ENCODE data around the gene RCAN2. TPM values are rescaled to one million over a fixed set of nuclear protein-coding genes. Genes with fewer than 3 reads are reported as not detected.

The RCAN2 gene
- total RNA-seq, 1 experiment from 2014 or later = 0.05 TPM

DNA sequence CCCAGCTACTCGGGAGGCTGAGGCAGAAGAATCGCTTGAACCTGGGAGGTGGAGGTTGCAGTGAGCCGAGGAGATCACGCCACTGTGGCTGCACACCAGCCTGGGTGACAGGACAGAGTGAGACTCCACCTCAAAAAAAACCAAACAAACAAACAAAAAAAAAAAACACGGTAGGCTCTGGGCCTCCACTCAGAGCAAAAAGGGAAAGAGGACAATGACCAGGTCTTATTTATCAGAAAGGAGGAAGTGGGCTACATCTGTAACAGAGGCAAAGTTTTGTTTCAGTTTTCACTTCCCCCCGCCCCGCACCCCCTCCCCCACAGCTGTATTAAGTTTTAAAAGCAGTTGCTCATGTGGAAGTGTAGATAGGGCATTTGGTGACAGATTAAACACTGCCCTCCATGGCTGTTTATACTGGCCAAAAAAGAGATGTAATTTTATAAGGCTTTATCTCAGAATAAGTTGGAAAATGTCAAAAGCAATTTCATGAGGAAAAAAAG lies 114.6 kb downstream of the RCAN2 start:
- ATAC-seq (no peak), DNase-seq (ENCODE audit: low read depth, low spot score) (no peak)
- H3K36me3 ChIP-seq (ENCODE audit: control insufficient read depth, insufficient read depth, low read length) = no peaks in the 10 kb centered on the region
- H3K27ac ChIP-seq (ENCODE audit: low read length) = no peak overlapping the region
- no peaks in the 10 kb centered on the region for H3K4me1 ChIP-seq (ENCODE audit: control insufficient read depth, insufficient read depth, low read length)
- CTCF ChIA-PET = no interaction called here
- no peaks in the 10 kb centered on the region for H3K9me3 ChIP-seq (ENCODE audit: control insufficient read depth, insufficient read depth, low read depth, low read length)
- TF ChIP-seq, protein P1, sequence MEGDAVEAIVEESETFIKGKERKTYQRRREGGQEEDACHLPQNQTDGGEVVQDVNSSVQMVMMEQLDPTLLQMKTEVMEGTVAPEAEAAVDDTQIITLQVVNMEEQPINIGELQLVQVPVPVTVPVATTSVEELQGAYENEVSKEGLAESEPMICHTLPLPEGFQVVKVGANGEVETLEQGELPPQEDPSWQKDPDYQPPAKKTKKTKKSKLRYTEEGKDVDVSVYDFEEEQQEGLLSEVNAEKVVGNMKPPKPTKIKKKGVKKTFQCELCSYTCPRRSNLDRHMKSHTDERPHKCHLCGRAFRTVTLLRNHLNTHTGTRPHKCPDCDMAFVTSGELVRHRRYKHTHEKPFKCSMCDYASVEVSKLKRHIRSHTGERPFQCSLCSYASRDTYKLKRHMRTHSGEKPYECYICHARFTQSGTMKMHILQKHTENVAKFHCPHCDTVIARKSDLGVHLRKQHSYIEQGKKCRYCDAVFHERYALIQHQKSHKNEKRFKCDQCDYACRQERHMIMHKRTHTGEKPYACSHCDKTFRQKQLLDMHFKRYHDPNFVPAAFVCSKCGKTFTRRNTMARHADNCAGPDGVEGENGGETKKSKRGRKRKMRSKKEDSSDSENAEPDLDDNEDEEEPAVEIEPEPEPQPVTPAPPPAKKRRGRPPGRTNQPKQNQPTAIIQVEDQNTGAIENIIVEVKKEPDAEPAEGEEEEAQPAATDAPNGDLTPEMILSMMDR (IDR thresholded peaks at IDR 0.05) = no peak
- TF ChIP-seq POLR2AphosphoS5 (IDR thresholded peaks at IDR 0.05; ENCODE audit: low read depth, low read length) = no peak
- no peak for TF ChIP-seq SIN3A (IDR thresholded peaks at IDR 0.05; ENCODE audit: borderline replicate concordance, insufficient read depth, low read depth, low read length)
- TF ChIP-seq REST (IDR thresholded peaks at IDR 0.05; ENCODE audit: insufficient read depth in 1 of 2, low read depth in 2 of 2, low read length in 1 of 2) = no peak
- TF ChIP-seq TCF7L2 (IDR thresholded peaks at IDR 0.05; ENCODE audit: low read depth, low read length) = no peak
- POLR2A ChIA-PET = no interaction called here
- intact Hi-C loops (cut with micrococcal nuclease; ENCODE audit: unreplicated experiment) (no loop called here), in situ Hi-C loops (cut with HindIII; ENCODE audit: low pct_unique_long_range_greater_than_20kb, low sequenced_read_pairs) (no loop called here)
- no peak overlapping the region for H3K4me3 ChIP-seq (ENCODE audit: low read depth in 2 of 2, low read length in 2 of 2)
- no TSS peak for BruUV-seq (replicated peaks)
- H3K27me3 ChIP-seq (ENCODE audit: control insufficient read depth, insufficient read depth, low read length) = no peaks in the 10 kb centered on the region; the same call in 1 of the 2 replicates

GRCh38 chr6:46370622-46371021 lies 120.6 kb downstream of the RCAN2 start:
- ChIA-PET POLR2A (no interaction called here), CTCF (no interaction called here)
- Histone ChIP-seq H3K27me3 (ENCODE audit: control insufficient read depth, insufficient read depth, low read length) (no peaks in the 10 kb centered on the region), H3K4me3 (ENCODE audit: low read depth in 2 of 2, low read length in 2 of 2) (no peak overlapping the region), H3K9me3 (ENCODE audit: control insufficient read depth, insufficient read depth, low read depth, low read length) (no peaks in the 10 kb centered on the region), H3K36me3 (ENCODE audit: control insufficient read depth, insufficient read depth, low read length) (no peaks in the 10 kb centered on the region), H3K27ac (ENCODE audit: low read length) (no peak overlapping the region), H3K4me1 (ENCODE audit: control insufficient read depth, insufficient read depth, low read length) (no peaks in the 10 kb centered on the region)
- in situ Hi-C loops (cut with HindIII; ENCODE audit: low pct_unique_long_range_greater_than_20kb, low sequenced_read_pairs) (no loop called here), intact Hi-C loops (cut with micrococcal nuclease; ENCODE audit: unreplicated experiment) (no loop called here)
- TF ChIP-seq, protein P1 (IDR thresholded peaks at IDR 0.05) = no peak
- TF ChIP-seq TCF7L2 (IDR thresholded peaks at IDR 0.05; ENCODE audit: low read depth, low read length) (no peak), SIN3A (IDR thresholded peaks at IDR 0.05; ENCODE audit: borderline replicate concordance, insufficient read depth, low read depth, low read length) (no peak), POLR2AphosphoS5 (IDR thresholded peaks at IDR 0.05; ENCODE audit: low read depth, low read length) (no peak), REST (IDR thresholded peaks at IDR 0.05; ENCODE audit: insufficient read depth in 1 of 2, low read depth in 2 of 2, low read length in 1 of 2) (no peak)
- DNase-seq (ENCODE audit: low read depth, low spot score) = no peak
- ATAC-seq = no peak
- BruUV-seq (replicated peaks) = no TSS peak
